Measurements from ENCODE around the gene SLC50A1.
A peak's percentile ranks its signal among the peaks of the same experiment; 100 is the strongest.
"Not testable (repeated sequence)": the region's sequence is repeated elsewhere in the genome, so short reads cannot be mapped to it uniquely, and the experiment has no call there.

Gene SLC50A1

DNA sequence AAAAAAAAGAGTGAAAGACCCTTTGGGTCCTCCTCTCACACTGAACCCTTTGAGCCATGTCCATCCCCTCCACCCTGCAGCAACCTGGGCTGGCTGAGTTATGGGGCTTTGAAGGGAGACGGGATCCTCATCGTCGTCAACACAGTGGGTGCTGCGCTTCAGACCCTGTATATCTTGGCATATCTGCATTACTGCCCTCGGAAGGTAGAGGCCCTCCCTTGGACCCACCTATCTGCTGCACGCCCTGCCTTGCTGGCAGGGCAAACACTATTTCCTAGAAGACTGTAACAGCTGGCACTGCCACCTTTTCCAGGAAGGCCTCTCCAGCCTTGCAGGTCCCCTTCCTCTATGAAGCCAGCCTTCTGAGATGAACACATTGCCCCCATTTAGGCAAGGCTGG, 1.1 kb downstream of the SLC50A1 start:
- DNase-seq (ENCODE audit: low spot score): no peak

DNA sequence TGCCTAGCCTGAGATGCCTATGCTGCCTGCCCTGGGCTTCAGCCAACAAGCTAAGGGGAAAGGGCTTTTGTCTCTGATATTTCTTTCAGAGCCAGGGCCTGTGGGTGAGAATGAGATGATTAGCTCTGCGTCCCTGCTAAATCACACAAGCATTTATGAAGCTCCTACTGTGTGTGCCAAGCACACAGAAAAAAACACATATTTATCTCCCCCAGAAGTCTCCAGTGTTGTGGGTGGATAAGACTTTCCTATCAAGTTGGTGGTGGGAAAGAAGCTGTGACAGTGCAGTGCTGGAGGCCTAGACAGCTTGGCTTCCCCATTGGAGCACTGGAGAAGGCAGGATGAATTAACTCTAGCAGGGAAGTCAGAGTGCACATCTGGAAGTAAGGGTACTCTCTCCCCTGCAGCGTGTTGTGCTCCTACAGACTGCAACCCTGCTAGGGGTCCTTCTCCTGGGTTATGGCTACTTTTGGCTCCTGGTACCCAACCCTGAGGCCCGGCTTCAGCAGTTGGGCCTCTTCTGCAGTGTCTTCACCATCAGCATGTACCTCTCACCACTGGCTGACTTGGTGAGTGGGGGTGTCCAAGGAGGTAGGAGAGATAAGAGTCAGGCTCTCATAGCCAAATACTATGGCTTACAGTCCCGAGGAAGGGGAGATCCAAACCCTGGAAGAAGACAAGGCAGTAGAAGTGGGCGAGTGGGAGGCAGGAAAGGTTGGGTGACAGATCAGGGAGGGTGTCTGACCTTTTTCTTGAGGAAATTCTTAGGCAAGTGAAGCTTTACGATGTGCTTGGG, 1.7 kb downstream of the SLC50A1 start:
- no peak for DNase-seq (ENCODE audit: low spot score)

- peak; percentile 83 for DNase-seq (ENCODE audit: low spot score)
Measured at GRCh38 chr1:155139895-155140629, 4.4 kb downstream of the SLC50A1 start, which contains the start of gene DPM3. Gene DPM3, minus strand, starts transcription at chr1:155140531. Its CDS starts 291 bp downstream, at chr1:155140240.

GRCh38 chr1:155140630-155140953, 4.9 kb downstream of the SLC50A1 start:
- DNase-seq (ENCODE audit: low spot score): no peak

GRCh38 chr1:155141749-155142148, 6.1 kb downstream of the SLC50A1 start:
- no peak for DNase-seq (ENCODE audit: low spot score)

DNA sequence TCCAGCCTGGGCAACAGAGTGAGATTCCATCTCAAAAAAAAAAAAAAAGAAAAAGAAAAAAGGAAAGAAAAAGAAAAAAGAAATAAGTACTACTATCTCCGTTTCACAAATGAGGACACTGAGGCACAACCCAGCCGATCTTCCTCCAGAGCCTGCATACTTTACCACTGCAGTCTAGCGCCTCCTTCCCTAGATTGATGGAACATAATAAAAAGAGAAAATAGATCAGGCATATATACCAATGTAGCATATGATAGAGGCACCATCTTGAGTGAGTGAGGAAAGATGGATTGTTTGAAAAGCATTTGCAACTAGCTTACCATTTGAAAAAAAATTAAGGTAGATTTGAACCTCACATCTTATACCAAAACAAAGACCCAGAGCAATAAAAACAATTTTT, 9.8 kb downstream of the SLC50A1 start:
- DNase-seq (ENCODE audit: low spot score): no peak

DNA sequence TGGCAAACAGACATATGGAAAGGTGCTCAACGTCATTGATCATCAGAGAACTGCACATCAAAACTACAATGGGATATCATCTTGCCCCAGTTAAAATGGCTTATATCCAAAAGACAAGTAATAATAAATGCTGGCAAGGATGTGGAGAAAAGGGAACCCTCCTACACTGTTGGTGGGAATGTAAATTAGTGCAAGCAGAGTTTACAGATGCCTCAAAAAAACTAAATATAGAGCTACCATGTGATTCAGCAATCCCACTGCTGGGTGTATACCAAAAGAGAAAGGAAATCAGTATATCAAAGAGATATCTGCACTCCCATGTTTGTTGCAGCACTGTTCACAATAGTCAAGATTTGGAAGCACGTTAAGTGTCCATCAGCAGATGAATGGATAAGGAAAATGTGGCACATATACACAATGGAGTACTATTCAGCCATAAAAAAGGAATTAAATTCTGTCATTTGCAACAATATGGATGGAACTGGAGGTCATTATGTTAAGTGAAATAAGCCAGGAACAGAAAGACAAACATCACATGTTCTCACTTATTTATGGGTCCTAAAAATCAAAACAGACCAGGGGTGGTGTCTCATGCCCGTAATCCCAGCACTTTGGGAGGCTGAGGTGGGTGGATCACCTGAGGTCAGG, 20.5 kb downstream of the SLC50A1 start:
- DNase-seq (ENCODE audit: low spot score): not testable (repeated sequence)

DNA sequence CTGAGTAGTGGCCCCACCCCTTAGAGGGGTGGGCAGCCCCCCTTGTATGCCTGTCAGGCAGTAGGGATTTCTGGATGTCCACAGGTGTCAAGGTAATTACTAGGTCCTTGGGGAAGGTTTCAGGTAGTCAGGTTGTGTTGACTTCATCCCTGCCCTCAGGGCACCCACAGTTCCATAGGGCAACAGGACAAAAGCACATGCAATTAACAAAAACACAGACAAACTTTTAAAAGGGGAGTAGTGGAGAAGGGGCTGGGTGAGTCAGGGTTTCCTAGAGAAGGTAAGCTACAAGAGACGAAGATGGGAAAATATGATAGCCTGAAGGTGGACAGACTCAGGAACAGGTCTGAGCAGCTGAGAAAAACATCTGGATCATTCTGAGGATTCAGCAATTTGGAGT, 23.3 kb downstream of the SLC50A1 start:
- DNase-seq (ENCODE audit: low spot score): no peak

DNA sequence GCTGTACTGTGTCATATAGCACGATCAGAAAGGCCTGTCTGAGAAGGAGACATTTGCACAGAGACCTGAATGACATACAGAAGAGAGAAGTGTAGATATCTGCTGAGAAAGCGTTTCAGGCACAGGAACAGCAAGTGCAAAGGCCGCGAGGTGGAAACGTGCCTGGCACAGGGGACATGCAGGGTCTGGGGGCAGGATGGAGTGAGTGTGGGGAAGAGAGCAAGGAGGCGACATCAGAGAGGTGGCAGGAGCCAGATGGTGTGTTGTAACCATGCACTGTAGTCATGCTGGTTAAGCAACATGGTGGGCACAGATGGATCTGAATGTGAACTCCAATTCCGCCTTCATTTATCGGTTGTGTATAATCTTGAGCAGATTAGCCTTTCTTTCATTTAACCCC, 24.5 kb downstream of the SLC50A1 start:
- no peak for DNase-seq (ENCODE audit: low spot score)

GRCh38 chr1:155162631-155163030, 27.0 kb downstream of the SLC50A1 start:
- DNase-seq (ENCODE audit: low spot score): not testable (repeated sequence)

- not testable (repeated sequence) for DNase-seq (ENCODE audit: low spot score)
Measured at GRCh38 chr1:155163785-155164184, 28.1 kb downstream of the SLC50A1 start.

- not testable (repeated sequence) for DNase-seq (ENCODE audit: low spot score)
Measured at GRCh38 chr1:155164625-155165024, 29.0 kb downstream of the SLC50A1 start.

DNA sequence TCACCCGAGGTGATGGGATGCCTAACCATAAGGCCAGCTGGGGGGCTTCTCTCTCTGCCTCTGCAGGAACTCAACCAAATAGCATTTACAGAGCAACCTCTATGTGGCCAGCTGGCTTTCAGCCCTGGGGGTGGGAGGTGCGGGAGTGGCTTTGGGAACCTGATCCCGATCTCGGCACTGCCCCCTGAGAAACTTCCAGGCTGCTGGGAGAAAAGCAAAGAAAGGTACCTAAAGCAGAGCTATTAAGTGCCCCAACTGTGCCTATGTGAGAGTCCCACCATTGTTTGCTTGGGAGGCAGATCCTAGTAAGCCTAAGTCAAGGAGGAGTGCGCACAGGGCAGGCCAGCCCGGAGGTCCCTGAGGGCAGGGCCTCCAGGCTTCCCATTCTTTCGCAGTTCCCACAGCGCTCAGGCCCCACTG, 30.4 kb downstream of the SLC50A1 start:
- peak; percentile 18 for DNase-seq (ENCODE audit: low spot score)

DNA sequence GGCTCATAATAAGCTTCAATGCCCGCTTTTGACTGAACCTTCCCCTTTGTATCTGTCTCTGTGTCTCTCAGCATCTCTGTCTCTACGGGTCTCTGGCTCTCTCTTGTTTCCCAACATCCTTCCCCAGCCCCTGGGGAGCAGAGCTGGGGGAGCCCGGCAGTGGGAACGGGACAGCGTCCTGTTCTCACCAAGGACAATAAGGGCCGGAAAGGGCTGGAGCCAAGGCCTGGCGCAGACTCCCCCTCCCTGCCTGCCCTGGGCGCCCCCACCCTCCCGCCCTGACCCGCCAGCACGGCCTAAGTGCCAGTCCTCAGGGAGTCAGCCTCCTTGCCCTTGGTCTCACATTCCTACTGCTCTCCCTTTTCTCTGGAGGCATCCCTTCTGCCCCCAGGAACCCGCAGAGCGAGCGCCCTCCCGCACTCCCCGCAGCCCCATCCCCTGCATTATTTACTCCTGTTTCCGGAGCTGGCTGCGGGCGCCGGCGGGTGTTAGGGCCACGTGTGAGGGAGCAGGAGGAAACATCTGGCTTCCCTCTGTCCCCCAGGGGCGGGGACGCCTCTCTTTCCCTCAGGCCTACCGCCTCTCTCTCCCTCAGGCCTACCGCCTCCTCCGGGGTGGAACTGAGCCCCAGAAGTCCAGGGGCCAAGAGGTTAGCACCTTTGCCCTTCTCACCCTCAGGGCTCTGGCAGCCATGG, 31.0 kb downstream of the SLC50A1 start:
- DNase-seq (ENCODE audit: low spot score): peak; percentile 29

DNA sequence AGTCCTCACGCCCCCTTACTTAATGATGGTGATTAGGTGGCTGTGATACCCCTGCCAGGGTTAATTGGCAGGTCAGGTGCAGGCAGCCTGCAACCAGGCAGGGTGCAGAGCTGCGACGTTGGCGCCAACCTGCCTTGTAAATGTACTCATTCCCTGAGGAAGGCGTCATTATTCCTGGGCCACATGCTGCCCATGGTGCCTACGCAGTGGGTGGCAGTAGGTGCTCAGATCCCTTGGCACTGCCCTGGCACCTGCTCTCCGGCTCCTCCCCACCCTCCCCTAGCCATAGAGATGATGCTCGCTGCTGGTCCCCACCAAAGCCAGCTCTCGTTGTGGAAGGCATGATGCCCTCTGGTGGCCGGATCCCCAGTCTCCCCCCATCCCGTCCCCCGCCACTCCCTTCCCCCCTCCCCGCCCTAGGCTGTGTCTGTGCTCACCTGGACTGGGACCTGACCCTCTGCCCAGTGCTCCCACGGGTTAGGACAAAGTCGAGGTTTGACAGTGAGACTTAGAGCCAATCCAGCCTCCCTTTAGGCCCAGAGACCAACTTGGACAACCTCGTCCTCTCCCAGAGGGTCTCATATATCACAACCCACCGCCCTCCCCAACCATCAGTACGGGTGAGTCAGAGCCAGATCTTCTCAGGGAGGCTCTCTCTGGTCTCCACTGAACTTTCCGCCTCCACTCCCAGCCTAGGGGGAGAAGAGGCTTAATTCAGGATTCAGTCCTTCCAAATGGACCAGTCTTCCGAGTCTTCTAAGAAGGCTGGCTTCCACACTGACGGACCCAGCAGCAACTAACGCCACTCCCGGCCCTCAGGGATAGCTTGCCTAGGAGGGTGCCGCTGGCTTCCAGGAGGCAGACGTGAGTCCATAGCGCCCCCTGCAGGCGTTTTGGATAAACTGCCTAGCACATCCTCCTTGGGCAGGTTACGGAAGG, 31.8 kb downstream of the SLC50A1 start:
- DNase-seq (ENCODE audit: low spot score): peak; percentile 87

DNA sequence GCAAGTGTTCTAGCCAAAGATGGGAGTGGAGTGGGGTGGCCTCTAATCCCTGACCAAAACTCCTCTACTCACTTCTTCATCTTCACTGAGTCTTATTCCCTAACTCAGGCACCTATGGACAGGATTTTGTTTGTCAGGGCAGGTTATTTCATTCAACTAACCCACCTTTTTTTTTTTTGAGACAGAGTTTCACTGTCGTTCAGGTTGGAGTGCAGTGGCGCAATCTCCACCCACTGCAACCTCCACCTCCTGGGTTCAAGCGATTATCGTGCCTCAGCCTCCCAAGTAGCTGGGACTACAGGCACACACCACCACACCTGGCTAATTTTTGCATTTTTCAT, 32.4 kb downstream of the SLC50A1 start:
- not testable (repeated sequence) for DNase-seq (ENCODE audit: low spot score)

DNA sequence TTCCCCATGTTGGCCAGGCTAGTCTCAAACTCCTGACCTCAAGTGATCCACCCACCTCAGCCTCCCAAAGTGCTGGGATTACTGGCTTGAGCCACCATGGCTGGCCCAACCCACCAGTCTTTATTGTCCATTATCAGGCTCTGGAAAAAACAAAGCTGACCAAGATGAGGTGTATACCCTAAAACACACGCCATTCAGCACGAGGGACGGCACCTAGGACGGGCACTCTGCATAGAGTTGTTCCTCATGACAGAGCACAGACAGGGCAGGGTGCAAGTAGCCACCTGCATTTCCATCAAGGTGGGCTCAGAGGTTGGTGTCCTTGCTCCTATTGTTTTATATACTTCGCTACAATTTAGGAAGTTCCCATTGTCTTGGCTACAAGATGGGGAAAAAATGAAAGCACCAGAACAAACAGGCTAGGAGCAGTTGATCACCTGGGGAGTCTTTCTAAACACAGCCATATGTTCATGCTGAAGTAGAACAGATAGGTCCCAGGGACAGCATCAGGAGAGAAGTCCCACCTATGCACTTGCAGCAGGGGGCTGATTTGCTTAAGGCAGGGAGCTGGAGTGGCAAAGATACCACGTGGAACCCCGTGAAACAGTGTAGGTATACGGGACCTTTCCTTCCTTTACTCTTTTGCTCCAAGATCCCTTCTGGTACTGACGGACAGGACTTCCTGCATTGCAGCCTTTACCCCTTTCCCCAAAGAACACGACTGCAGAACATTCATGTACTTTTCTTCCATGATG, 33.0 kb downstream of the SLC50A1 start:
- DNase-seq (ENCODE audit: low spot score): no peak

- DNase-seq (ENCODE audit: low spot score): no peak
Measured at GRCh38 chr1:155169541-155169940, 33.9 kb downstream of the SLC50A1 start.

- no peak for DNase-seq (ENCODE audit: low spot score)
Measured at GRCh38 chr1:155170101-155170785, 34.6 kb downstream of the SLC50A1 start.

- DNase-seq (ENCODE audit: low spot score): no peak
Measured at GRCh38 chr1:155170806-155171205, 35.2 kb downstream of the SLC50A1 start.
